ELR (cell line): Measurements from ENCODE around the gene MAGOH.
"Not testable (repeated sequence)": the region's sequence is repeated elsewhere in the genome, so short reads cannot be mapped to it uniquely, and the experiment has no call there.

Experiments used
- DNase-seq: peaks from one replicate; pipeline ENCODE4 v3.0.0-alpha.2; 2015; ENCODE audit warnings: low read depth

The MAGOH gene

GRCh38 chr1:53186533-53186932 lies 51.8 kb downstream of the MAGOH start:
- DNase-seq = no peak

GRCh38 chr1:53185955-53186297 lies 52.4 kb downstream of the MAGOH start:
- DNase-seq = not testable (repeated sequence)

- DNase-seq = no peak
Observed at GRCh38 chr1:53183095-53183990, 55.0 kb downstream of the MAGOH start.

GRCh38 chr1:53182716-53183094 lies 55.6 kb downstream of the MAGOH start:
- DNase-seq = no peak

- DNase-seq = peak; percentile 83
Observed at GRCh38 chr1:53182111-53182593, 56.2 kb downstream of the MAGOH start.

GRCh38 chr1:53180951-53181350 lies 57.4 kb downstream of the MAGOH start:
- no peak for DNase-seq

GRCh38 chr1:53180226-53180625 lies 58.1 kb downstream of the MAGOH start:
- peak; percentile 22 for DNase-seq
